HG02981 (cell line): ENCODE results near the gene TRIOBP.
"Not testable (repeated sequence)": the region's sequence is repeated elsewhere in the genome, so short reads cannot be mapped to it uniquely, and the experiment has no call there.

Experiments used
- ATAC-seq: cut with Tn5 transposase; IDR thresholded peaks from one replicate; pipeline ENCODE4 v1.9.1; 2021; ENCODE audit warnings: mild to moderate bottlenecking, moderate library complexity; ENCODE audit not compliant: unreplicated experiment

The TRIOBP gene

GRCh38 chr22:37771702-37772427, 75.0 kb downstream of the TRIOBP start:
- ATAC-seq, result no peak

- ATAC-seq, result no peak
Measured at GRCh38 chr22:37774728-37775127, 77.9 kb downstream of the TRIOBP start.

- no peak for ATAC-seq
Measured at GRCh38 chr22:37775785-37776638, 79.2 kb downstream of the TRIOBP start.

GRCh38 chr22:37776639-37777005, 79.8 kb downstream of the TRIOBP start:
- ATAC-seq, result no peak

- ATAC-seq, result no peak
Measured at GRCh38 chr22:37777122-37777687, 80.4 kb downstream of the TRIOBP start.

GRCh38 chr22:37778370-37779009, 81.6 kb downstream of the TRIOBP start:
- no peak for ATAC-seq

GRCh38 chr22:37781434-37782059, 84.7 kb downstream of the TRIOBP start:
- ATAC-seq, result no peak

GRCh38 chr22:37782340-37783168, 85.7 kb downstream of the TRIOBP start:
- no peak for ATAC-seq

GRCh38 chr22:37784829-37785495, 88.1 kb downstream of the TRIOBP start:
- no peak for ATAC-seq

GRCh38 chr22:37790234-37790633, 93.4 kb downstream of the TRIOBP start:
- no peak for ATAC-seq

- ATAC-seq, result no peak
Measured at GRCh38 chr22:37792494-37792893, 95.6 kb downstream of the TRIOBP start.

- ATAC-seq, result no peak
Measured at GRCh38 chr22:37794376-37794775, 97.5 kb downstream of the TRIOBP start.

- no peak for ATAC-seq
Measured at GRCh38 chr22:37796079-37796478, 99.2 kb downstream of the TRIOBP start.

GRCh38 chr22:37797259-37797658, 100.4 kb downstream of the TRIOBP start:
- ATAC-seq, result not testable (repeated sequence)

- no peak for ATAC-seq
Measured at GRCh38 chr22:37797874-37798500, 101.1 kb downstream of the TRIOBP start.

- not testable (repeated sequence) for ATAC-seq
Measured at GRCh38 chr22:37799979-37800378, 103.1 kb downstream of the TRIOBP start.

- ATAC-seq, result no peak
Measured at GRCh38 chr22:37801946-37802309, 105.1 kb downstream of the TRIOBP start.

GRCh38 chr22:37802310-37803194, 105.7 kb downstream of the TRIOBP start:
- ATAC-seq, result no peak
